ENCODE results near the gene STXBP5L.
"Not testable (repeated sequence)": the region's sequence is repeated elsewhere in the genome, so short reads cannot be mapped to it uniquely, and the experiment has no call there.

STXBP5L gene

GRCh38 chr3:121063628-121064027, 155.6 kb downstream of the STXBP5L start:
- no peak for DNase-seq

- DNase-seq = no peak
Observed at GRCh38 chr3:121064121-121064520, 156.1 kb downstream of the STXBP5L start.

GRCh38 chr3:121072133-121072532, 164.1 kb downstream of the STXBP5L start:
- DNase-seq = no peak

GRCh38 chr3:121073011-121073410, 165.0 kb downstream of the STXBP5L start:
- DNase-seq = no peak

- no peak for DNase-seq
Observed at GRCh38 chr3:121075191-121075590, 167.2 kb downstream of the STXBP5L start.

GRCh38 chr3:121078378-121079101, 170.5 kb downstream of the STXBP5L start:
- DNase-seq = not testable (repeated sequence)

GRCh38 chr3:121096953-121097352, 188.9 kb downstream of the STXBP5L start:
- DNase-seq = no peak

- not testable (repeated sequence) for DNase-seq
Observed at GRCh38 chr3:121111086-121111485, 203.1 kb downstream of the STXBP5L start.

GRCh38 chr3:121111914-121112612, 204.1 kb downstream of the STXBP5L start:
- DNase-seq = no peak

GRCh38 chr3:121126033-121126706, 218.2 kb downstream of the STXBP5L start:
- no peak for DNase-seq

GRCh38 chr3:121126707-121127035, 218.7 kb downstream of the STXBP5L start:
- DNase-seq = no peak

- DNase-seq = no peak
Observed at GRCh38 chr3:121152573-121152972, 244.6 kb downstream of the STXBP5L start.

GRCh38 chr3:121153851-121154250, 245.8 kb downstream of the STXBP5L start:
- DNase-seq = no peak

GRCh38 chr3:121155028-121155427, 247.0 kb downstream of the STXBP5L start:
- no peak for DNase-seq

- no peak for DNase-seq
Observed at GRCh38 chr3:121165397-121165837, 257.4 kb downstream of the STXBP5L start.

GRCh38 chr3:121167374-121168139, 259.6 kb downstream of the STXBP5L start:
- no peak for DNase-seq

- no peak for DNase-seq
Observed at GRCh38 chr3:121175083-121175482, 267.1 kb downstream of the STXBP5L start.

- DNase-seq = not testable (repeated sequence)
Observed at GRCh38 chr3:121190626-121191025, 282.6 kb downstream of the STXBP5L start.

GRCh38 chr3:121202573-121202972, 294.6 kb downstream of the STXBP5L start:
- no peak for DNase-seq

- no peak for DNase-seq
Observed at GRCh38 chr3:121223116-121223515, 315.1 kb downstream of the STXBP5L start.

GRCh38 chr3:121228971-121229370, 321.0 kb downstream of the STXBP5L start:
- DNase-seq = no peak

- DNase-seq = not testable (repeated sequence)
Observed at GRCh38 chr3:121230194-121230593, 322.2 kb downstream of the STXBP5L start.

GRCh38 chr3:121231872-121232271, 323.9 kb downstream of the STXBP5L start:
- DNase-seq = no peak
